ENCODE results near the gene PPP1CC. TPM values are rescaled to one million over a fixed set of nuclear protein-coding genes. Genes with fewer than 3 reads are reported as not detected.

PPP1CC gene
- polyA plus RNA-seq, 1 donor from 2014 or later: 188 TPM

DNA sequence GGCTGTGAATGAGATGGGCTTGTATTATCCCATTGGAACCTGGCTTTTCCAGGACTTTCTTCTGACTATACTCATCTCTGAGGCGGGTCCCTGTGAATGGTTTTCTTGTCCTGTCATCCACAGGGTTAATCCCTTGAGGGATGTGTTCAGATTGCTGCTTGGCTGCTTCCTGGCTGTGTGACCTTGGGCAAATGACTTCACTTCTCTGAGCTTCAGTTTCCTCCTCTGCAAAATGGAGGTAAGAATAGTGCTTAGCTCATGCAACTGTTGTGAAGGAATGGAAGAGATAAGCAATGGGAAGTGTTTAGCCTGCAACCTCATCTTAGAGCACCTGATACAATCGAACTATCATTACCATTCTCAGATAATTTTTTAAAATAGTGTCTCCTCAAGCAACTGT, 32.1 kb upstream of the PPP1CC start:
- H2AFZ ChIP-seq (ENCODE audit: low read depth, low read length): no peak overlapping the region
- no peaks in the 10 kb centered on the region for H3K36me3 ChIP-seq (ENCODE audit: insufficient read depth, low read length)
- H3K4me3 ChIP-seq (ENCODE audit: low read length): no peak overlapping the region
- no peak overlapping the region for H3K27ac ChIP-seq (ENCODE audit: low read length)
- no peaks in the 10 kb centered on the region for H3K9me3 ChIP-seq (ENCODE audit: low read length)
- H4K20me1 ChIP-seq (ENCODE audit: insufficient read depth): no peaks in the 10 kb centered on the region
- no peak for TF ChIP-seq REST (IDR thresholded peaks at IDR 0.05; ENCODE audit: borderline replicate concordance)
- no peak for TF ChIP-seq CTCF (IDR thresholded peaks at IDR 0.05; ENCODE audit: poor library complexity, severe bottlenecking)
- no peak for TF ChIP-seq SMC3 (conservative IDR thresholded peaks at IDR 0.05; ENCODE audit: poor library complexity)
- no peak for TF ChIP-seq POLR2AphosphoS5 (IDR thresholded peaks at IDR 0.05)
- no peak for TF ChIP-seq MXI1 (conservative IDR thresholded peaks at IDR 0.05; ENCODE audit: poor library complexity, severe bottlenecking)
- no peak for TF ChIP-seq EP300 (conservative IDR thresholded peaks at IDR 0.05; ENCODE audit: poor library complexity, severe bottlenecking)
- no peak for TF ChIP-seq EZH2 (IDR thresholded peaks at IDR 0.05; ENCODE audit: borderline replicate concordance, insufficient read depth, low read length, poor library complexity, severe bottlenecking)
- no peak for TF ChIP-seq RAD21 (conservative IDR thresholded peaks at IDR 0.05)
- TF ChIP-seq TAF1 (IDR thresholded peaks at IDR 0.05; ENCODE audit: low read depth): no peak
- H3F3A ChIP-seq (ENCODE audit: insufficient read depth, low read length, poor library complexity, severe bottlenecking): no peaks in the 10 kb centered on the region
- H3K9ac ChIP-seq (ENCODE audit: low read length): no peak overlapping the region
- no peaks in the 10 kb centered on the region for H3K79me2 ChIP-seq (replicated peaks; ENCODE audit: insufficient read depth, low read length)
- no peak overlapping the region for H3K4me2 ChIP-seq (ENCODE audit: low read length)
- no peaks in the 10 kb centered on the region for H3K27me3 ChIP-seq (ENCODE audit: insufficient read depth, low read depth, low read length)
- H3K9me2 ChIP-seq (ENCODE audit: insufficient read depth, low read length): no peaks in the 10 kb centered on the region

DNA sequence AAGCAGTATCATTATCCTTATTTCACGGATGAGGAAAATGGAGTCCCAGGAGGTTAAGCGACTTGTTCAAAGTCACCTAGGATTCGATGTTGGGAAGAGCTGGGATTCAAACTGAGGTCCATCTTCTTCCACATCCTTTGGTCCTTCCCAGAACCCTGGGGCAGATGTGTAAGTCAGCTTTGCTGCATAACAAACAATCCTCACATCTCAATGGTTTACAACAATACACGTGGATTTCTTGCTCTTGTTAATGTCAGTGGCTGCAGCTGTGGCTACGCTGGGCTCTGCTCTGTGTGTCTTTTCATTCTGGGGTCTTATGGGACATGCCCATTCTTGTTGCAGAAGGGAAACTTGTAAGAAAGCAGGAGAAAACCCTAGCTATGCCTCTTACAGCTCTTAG, 26.3 kb upstream of the PPP1CC start:
- H3K79me2 ChIP-seq (replicated peaks; ENCODE audit: insufficient read depth, low read length): no peaks in the 10 kb centered on the region
- H3K27ac ChIP-seq (ENCODE audit: low read length): no peak overlapping the region
- H3K9ac ChIP-seq (ENCODE audit: low read length): no peak overlapping the region
- H3F3A ChIP-seq (ENCODE audit: insufficient read depth, low read length, poor library complexity, severe bottlenecking): no peaks in the 10 kb centered on the region
- no peaks in the 10 kb centered on the region for H3K9me2 ChIP-seq (ENCODE audit: insufficient read depth, low read length)
- H3K27me3 ChIP-seq (ENCODE audit: insufficient read depth, low read depth, low read length): no peaks in the 10 kb centered on the region
- no peak overlapping the region for H3K4me2 ChIP-seq (ENCODE audit: low read length)
- H2AFZ ChIP-seq (ENCODE audit: low read depth, low read length): no peak overlapping the region
- no peak for TF ChIP-seq REST (IDR thresholded peaks at IDR 0.05; ENCODE audit: borderline replicate concordance)
- TF ChIP-seq TAF1 (IDR thresholded peaks at IDR 0.05; ENCODE audit: low read depth): no peak
- no peak for TF ChIP-seq SMC3 (conservative IDR thresholded peaks at IDR 0.05; ENCODE audit: poor library complexity)
- TF ChIP-seq EP300 (conservative IDR thresholded peaks at IDR 0.05; ENCODE audit: poor library complexity, severe bottlenecking): no peak
- no peak for TF ChIP-seq CTCF (IDR thresholded peaks at IDR 0.05; ENCODE audit: poor library complexity, severe bottlenecking)
- TF ChIP-seq POLR2AphosphoS5 (IDR thresholded peaks at IDR 0.05): no peak
- no peak for TF ChIP-seq RAD21 (conservative IDR thresholded peaks at IDR 0.05)
- TF ChIP-seq MXI1 (conservative IDR thresholded peaks at IDR 0.05; ENCODE audit: poor library complexity, severe bottlenecking): no peak
- TF ChIP-seq EZH2 (IDR thresholded peaks at IDR 0.05; ENCODE audit: borderline replicate concordance, insufficient read depth, low read length, poor library complexity, severe bottlenecking): no peak
- H3K36me3 ChIP-seq (ENCODE audit: insufficient read depth, low read length): no peaks in the 10 kb centered on the region
- no peak overlapping the region for H3K4me3 ChIP-seq (ENCODE audit: low read length)
- no peaks in the 10 kb centered on the region for H4K20me1 ChIP-seq (ENCODE audit: insufficient read depth)
- no peaks in the 10 kb centered on the region for H3K9me3 ChIP-seq (ENCODE audit: low read length)

All from neural cell (in vitro differentiated cells).